Kidney epithelial cell (primary cell): ENCODE results near the gene GFM2. TPM values are rescaled to one million over a fixed set of nuclear protein-coding genes. Genes with fewer than 3 reads are reported as not detected.
"Not testable (repeated sequence)": the region's sequence is repeated elsewhere in the genome, so short reads cannot be mapped to it uniquely, and the experiment has no call there.

Source experiments
- DNase-seq: peaks from one replicate; pipeline ENCODE4 v3.0.0-alpha.2; 2010; ENCODE audit warnings: low read depth
- H3K27me3 ChIP-seq: 2 replicates; pipeline ENCODE4 v1.6.0; 2011; ENCODE audit warnings: low read length; ENCODE audit not compliant: control insufficient read depth, insufficient read depth
- H3K36me3 ChIP-seq: 2 replicates; pipeline ENCODE4 v1.5.1; 2011; ENCODE audit warnings: low read length; ENCODE audit not compliant: control insufficient read depth, insufficient read depth
- H3K4me3 ChIP-seq: 2 replicates; pipeline ENCODE4 v1.5.1; 2011; ENCODE audit warnings: low read depth, mild to moderate bottlenecking, control low read depth, low read length
- CTCF ChIP-seq: IDR thresholded peaks from 2 replicates; pipeline ENCODE4 v1.5.1; 2011; ENCODE audit warnings: mild to moderate bottlenecking, moderate library complexity, low read length, control low read depth, inconsistent platforms; ENCODE audit not compliant: insufficient read depth, poor library complexity, severe bottlenecking
- total RNA-seq: library from RNA; depleted of rRNA; stranded (reverse); fragments of >200 nt; gene quantifications from 2 replicates; pipeline ENCODE4 v1.2.3, GENCODE V29; 2015

GFM2 gene
- total RNA-seq, 1 donor from 2014 or later: 35.7 TPM

- H3K27me3 ChIP-seq: no peaks in the 10 kb centered on the region
- DNase-seq: no peak
- H3K4me3 ChIP-seq: no peak overlapping the region
- H3K36me3 ChIP-seq: no peaks in the 10 kb centered on the region
- TF ChIP-seq CTCF: no peak
These were observed 79.8 kb downstream of the GFM2 start for GRCh38 chr5:74686962-74687751.

- H3K36me3 ChIP-seq: no peaks in the 10 kb centered on the region
- TF ChIP-seq CTCF: no peak
- no peak for DNase-seq
- peak overlapping the region; percentile 75 for H3K4me3 ChIP-seq
- no peaks in the 10 kb centered on the region for H3K27me3 ChIP-seq
These were observed 80.8 kb downstream of the GFM2 start for GRCh38 chr5:74685979-74686631.

GRCh38 chr5:74684900-74685851 is 81.7 kb downstream of the GFM2 start, which contains the start of gene HEXB:
Gene HEXB (plus strand): TSS chr5:74685233. CDS start chr5:74685261, 28 bp downstream.
- TF ChIP-seq CTCF: no peak
- Histone ChIP-seq H3K27me3 (no peaks in the 10 kb centered on the region), H3K36me3 (no peaks in the 10 kb centered on the region), H3K4me3 (peak within 1 kb of the TSS; percentile 75)
- peak; percentile 34 for DNase-seq

GRCh38 chr5:74679966-74680365 is 87.0 kb downstream of the GFM2 start:
- DNase-seq: no peak
- no peaks in the 10 kb centered on the region for H3K27me3 ChIP-seq
- no peak for TF ChIP-seq CTCF
- no peaks in the 10 kb centered on the region for H3K36me3 ChIP-seq
- H3K4me3 ChIP-seq: no peak overlapping the region

- H3K27me3 ChIP-seq, H3K36me3 ChIP-seq, H3K4me3 ChIP-seq, DNase-seq: not testable (repeated sequence)
These were observed 87.6 kb downstream of the GFM2 start for GRCh38 chr5:74679300-74679699.

GRCh38 chr5:74678123-74678522 is 88.8 kb downstream of the GFM2 start:
- not testable (repeated sequence) for H3K27me3 ChIP-seq, DNase-seq, H3K36me3 ChIP-seq, H3K4me3 ChIP-seq

GRCh38 chr5:74676466-74676865 is 90.5 kb downstream of the GFM2 start:
- H3K36me3 ChIP-seq, DNase-seq, H3K4me3 ChIP-seq, H3K27me3 ChIP-seq: not testable (repeated sequence)
